GM23338 (cell line): ENCODE data around the gene ALDH5A1. TPM values are rescaled to one million over a fixed set of nuclear protein-coding genes. Genes with fewer than 3 reads are reported as not detected.

Experiments used
- ATAC-seq: fragments of 200-7000 bp; cut with Tn5 transposase; 3 replicates; pipeline ENCODE4 v1.9.1; 2020
- DNase-seq: peaks from one replicate; pipeline ENCODE4 v3.0.0-alpha.2; 2015; ENCODE audit warnings: low spot score
- H2AFZ ChIP-seq: fragments of 200-600 bp; sonication (generic); 2 replicates; pipeline ENCODE4 v1.8.0; 2016; ENCODE audit warnings: antibody characterized with exemption, mild to moderate bottlenecking, moderate library complexity
- H3F3A ChIP-seq: fragments of 200-600 bp; sonication (generic); replicated peaks from 2 replicates; pipeline ENCODE4 v1.8.0; 2017; ENCODE audit warnings: antibody characterized with exemption, mixed run types, low read depth
- H3K27ac ChIP-seq: fragments of 200-600 bp; sonication (generic); 2 replicates; pipeline ENCODE4 v1.6.1; 2016; ENCODE audit warnings: low read depth
- H3K27me3 ChIP-seq: fragments of 200-600 bp; sonication (generic); 2 replicates; pipeline ENCODE4 v1.8.0; 2016; ENCODE audit warnings: mild to moderate bottlenecking, mixed run types, moderate library complexity; ENCODE audit not compliant: insufficient read depth
- H3K36me3 ChIP-seq: fragments of 200-600 bp; sonication (generic); 2 replicates; pipeline ENCODE4 v1.8.0; 2016; ENCODE audit warnings: mild to moderate bottlenecking; ENCODE audit not compliant: insufficient read depth
- H3K4me1 ChIP-seq: fragments of 200-600 bp; sonication (generic); 2 replicates; pipeline ENCODE4 v1.8.0; 2016; ENCODE audit warnings: mild to moderate bottlenecking, moderate library complexity; ENCODE audit not compliant: insufficient read depth
- H3K4me2 ChIP-seq: fragments of 200-600 bp; sonication (generic); 2 replicates; pipeline ENCODE4 v1.7.1; 2017; ENCODE audit warnings: mixed run types
- H3K4me3 ChIP-seq: fragments of 200-600 bp; sonication (generic); 2 replicates; pipeline ENCODE4 v1.6.1; 2016; ENCODE audit warnings: mixed run types
- H3K79me2 ChIP-seq: fragments of 200-600 bp; sonication (generic); replicated peaks from 2 replicates; pipeline ENCODE4 v1.8.0; 2017; ENCODE audit warnings: mild to moderate bottlenecking; ENCODE audit not compliant: insufficient read depth
- H3K9me2 ChIP-seq: fragments of 200-600 bp; sonication (generic); 2 replicates; pipeline ENCODE4 v1.8.0; 2017; ENCODE audit not compliant: insufficient read depth
- H4K20me1 ChIP-seq: fragments of 200-600 bp; sonication (generic); replicated peaks from 2 replicates; pipeline ENCODE4 v1.8.0; 2017; ENCODE audit warnings: mild to moderate bottlenecking; ENCODE audit not compliant: insufficient read depth
- H3K27ac Mint-ChIP-seq: 2 replicates; pipeline ENCODE4 v1.8.0; 2020; ENCODE audit warnings: inconsistent platforms, mild to moderate bottlenecking, moderate library complexity, mixed read lengths
- H3K27me3 Mint-ChIP-seq: 3 replicates; pipeline ENCODE4 v1.8.0; 2022; ENCODE audit warnings: low read depth, mild to moderate bottlenecking, moderate library complexity, mixed read lengths, inconsistent platforms; ENCODE audit not compliant: insufficient read depth, poor library complexity
- H3K36me3 Mint-ChIP-seq: 3 replicates; pipeline ENCODE4 v1.8.0; 2021; ENCODE audit warnings: low read depth, mild to moderate bottlenecking, inconsistent platforms, moderate library complexity, mixed read lengths
- H3K4me1 Mint-ChIP-seq: 3 replicates; pipeline ENCODE4 v1.8.0; 2020; ENCODE audit warnings: mild to moderate bottlenecking, inconsistent platforms, mixed read lengths
- H3K4me3 Mint-ChIP-seq: 3 replicates; pipeline ENCODE4 v1.8.0; 2021; ENCODE audit warnings: moderate library complexity, mild to moderate bottlenecking, inconsistent platforms, mixed read lengths
- H3K9me3 Mint-ChIP-seq: 3 replicates; pipeline ENCODE4 v1.8.0; 2020; ENCODE audit warnings: moderate library complexity, mild to moderate bottlenecking, inconsistent platforms, mixed read lengths
- EZH2phosphoT487 ChIP-seq: fragments of 200-600 bp; sonication (generic); IDR thresholded peaks from one replicate; pipeline ENCODE4 v1.8.1; 2018; ENCODE audit warnings: antibody characterized with exemption; ENCODE audit not compliant: unreplicated experiment
- JUNB ChIP-seq: IDR thresholded peaks from one replicate; pipeline ENCODE4 v1.6.1; 2016; ENCODE audit warnings: antibody characterized with exemption; ENCODE audit not compliant: unreplicated experiment
- POLR2AphosphoS5 ChIP-seq: IDR thresholded peaks from 2 replicates; pipeline ENCODE4 v1.6.1; 2016; ENCODE audit warnings: antibody characterized with exemption, low read depth
- STAT1 ChIP-seq: IDR thresholded peaks from one replicate; pipeline ENCODE4 v1.6.1; 2016; ENCODE audit warnings: antibody characterized with exemption; ENCODE audit not compliant: unreplicated experiment
- ZNF331 ChIP-seq: fragments of 250-450 bp; sonication (Bioruptor Pico); IDR thresholded peaks from 2 replicates; pipeline ENCODE4 v1.5.0; 2020; ENCODE audit warnings: low read depth, mild to moderate bottlenecking, moderate library complexity
- polyA plus RNA-seq: library from polyadenylated mRNA; unstranded; fragments of >200 nt; fragmentation: Nextera tagmentation; extraction: Ambion mirVana; gene quantifications from 2 replicates; pipeline ENCODE4 v1.2.1, GENCODE V29; 2016
- total RNA-seq: library from RNA; depleted of rRNA; stranded (reverse); fragments of >200 nt; shearing (Covaris generic); gene quantifications from 2 replicates; pipeline ENCODE4 v1.2.3, GENCODE V29; 2014
- TF ChIP-seq, protein P1 (sequence below), 2 experiments: fragments of 200-600 bp in 1 of 2; sonication (generic) in 1 of 2; conservative IDR thresholded peaks; 2 replicates each; pipeline versions ENCODE4 v1.5.1 to v1.6.1; 2016 to 2017; ENCODE audit warnings: antibody characterized with exemption in 2 of 2, low read depth in 2 of 2, mild to moderate bottlenecking in 2 of 2, moderate library complexity in 1 of 2
- TF ChIP-seq, protein P2 (sequence below): IDR thresholded peaks from 2 replicates; pipeline ENCODE4 v1.6.1; 2016; ENCODE audit warnings: antibody characterized with exemption

Gene ALDH5A1
- total and polyA plus RNA-seq, 2 experiments from 2014 or later, result 3.1 to 5.2 TPM

DNA sequence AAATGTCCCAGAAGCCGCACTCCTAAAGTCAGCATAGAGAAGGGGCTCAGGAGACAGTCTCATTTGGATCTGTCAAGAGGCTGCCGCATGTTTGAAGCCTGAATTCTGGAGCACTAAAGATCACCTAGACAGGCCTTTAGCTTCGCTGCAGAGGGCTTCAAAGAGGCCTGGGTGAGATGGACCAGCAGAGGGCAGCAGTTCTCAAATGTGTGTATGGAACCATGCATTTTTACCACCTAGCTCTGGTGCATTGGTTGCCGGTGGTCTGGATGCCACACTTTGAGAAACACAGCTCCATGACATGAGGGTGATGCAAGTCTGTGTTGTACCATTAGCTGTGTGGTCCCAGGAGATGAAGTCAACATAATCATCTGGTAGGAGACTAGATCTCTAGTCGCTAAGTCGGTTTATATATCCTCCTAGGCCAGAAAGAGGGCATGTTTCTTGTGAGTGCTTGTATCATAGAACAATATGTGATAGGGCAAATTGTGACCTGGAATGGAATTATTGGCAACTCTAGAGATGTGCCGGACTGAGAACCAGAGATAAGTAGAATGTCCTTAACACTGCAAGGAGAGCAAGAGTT, 86.4 kb downstream of the ALDH5A1 start:
- TF ChIP-seq, protein P1, sequence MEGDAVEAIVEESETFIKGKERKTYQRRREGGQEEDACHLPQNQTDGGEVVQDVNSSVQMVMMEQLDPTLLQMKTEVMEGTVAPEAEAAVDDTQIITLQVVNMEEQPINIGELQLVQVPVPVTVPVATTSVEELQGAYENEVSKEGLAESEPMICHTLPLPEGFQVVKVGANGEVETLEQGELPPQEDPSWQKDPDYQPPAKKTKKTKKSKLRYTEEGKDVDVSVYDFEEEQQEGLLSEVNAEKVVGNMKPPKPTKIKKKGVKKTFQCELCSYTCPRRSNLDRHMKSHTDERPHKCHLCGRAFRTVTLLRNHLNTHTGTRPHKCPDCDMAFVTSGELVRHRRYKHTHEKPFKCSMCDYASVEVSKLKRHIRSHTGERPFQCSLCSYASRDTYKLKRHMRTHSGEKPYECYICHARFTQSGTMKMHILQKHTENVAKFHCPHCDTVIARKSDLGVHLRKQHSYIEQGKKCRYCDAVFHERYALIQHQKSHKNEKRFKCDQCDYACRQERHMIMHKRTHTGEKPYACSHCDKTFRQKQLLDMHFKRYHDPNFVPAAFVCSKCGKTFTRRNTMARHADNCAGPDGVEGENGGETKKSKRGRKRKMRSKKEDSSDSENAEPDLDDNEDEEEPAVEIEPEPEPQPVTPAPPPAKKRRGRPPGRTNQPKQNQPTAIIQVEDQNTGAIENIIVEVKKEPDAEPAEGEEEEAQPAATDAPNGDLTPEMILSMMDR (conservative IDR thresholded peaks at IDR 0.05; ENCODE audit: low read depth in 2 of 2), result peak; percentile 90 to 93
- no peak for TF ChIP-seq POLR2AphosphoS5
- Mint-ChIP-seq H3K4me1 (peaks cover 19% of the 10 kb centered on the region), H3K4me3 (no peak overlapping the region), H3K27ac (no peak overlapping the region), H3K36me3 (no peaks in the 10 kb centered on the region), H3K27me3 (no peaks in the 10 kb centered on the region), H3K9me3 (no peaks in the 10 kb centered on the region)
- Histone ChIP-seq H4K20me1 (no peaks in the 10 kb centered on the region), H3F3A (no peaks in the 10 kb centered on the region), H2AFZ (no peak overlapping the region), H3K27me3 (no peaks in the 10 kb centered on the region), H3K27ac (no peak overlapping the region), H3K4me3 (no peak overlapping the region), H3K36me3 (no peaks in the 10 kb centered on the region), H3K79me2 (no peaks in the 10 kb centered on the region), H3K4me1 (peaks cover 15% of the 10 kb centered on the region), H3K4me2 (no peak overlapping the region), H3K9me2 (no peaks in the 10 kb centered on the region)
- DNase-seq (peak; percentile 93), ATAC-seq (peak; percentile 94)

DNA sequence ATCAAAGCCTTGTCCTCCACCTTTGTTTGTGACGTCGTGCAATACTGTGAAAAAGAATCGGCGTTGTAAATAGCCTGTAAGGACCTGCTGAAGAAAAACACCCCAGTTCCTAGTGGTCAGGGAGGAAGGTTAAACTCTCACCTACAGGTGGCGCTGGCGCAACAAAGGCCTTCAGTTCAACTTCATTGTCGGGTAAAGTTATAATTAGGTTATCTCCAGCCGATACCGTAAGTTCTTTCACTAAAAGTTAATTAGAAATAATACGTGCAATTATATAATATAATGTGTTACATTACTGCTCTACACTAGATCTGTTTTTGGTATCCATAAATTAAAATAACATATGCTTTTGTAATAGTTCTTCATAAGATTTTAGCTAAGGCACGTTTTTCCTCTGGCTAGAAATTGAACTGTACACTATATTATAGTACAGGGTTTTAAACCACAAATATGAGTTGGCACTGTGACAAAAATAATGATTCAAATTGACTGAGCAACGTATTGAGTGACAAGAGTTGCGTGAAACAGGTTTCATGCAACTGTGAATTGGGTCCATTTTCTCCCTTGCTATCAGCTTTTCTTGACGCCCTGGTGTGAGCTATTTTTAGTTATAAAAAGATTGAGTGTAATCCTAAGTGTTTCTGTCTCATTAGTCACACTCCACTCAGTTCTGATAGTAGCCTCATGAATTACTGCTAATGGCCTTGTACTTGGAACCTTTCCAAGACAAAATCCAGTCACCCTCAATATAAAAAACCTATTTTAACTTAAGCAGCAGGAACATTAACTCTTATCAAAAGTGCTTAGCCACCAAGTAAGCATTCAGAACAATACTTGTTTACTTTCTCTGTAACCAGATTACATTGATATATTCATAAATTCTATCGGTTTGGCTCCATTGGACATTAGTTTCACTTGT, 89.0 kb downstream of the ALDH5A1 start:
- Mint-ChIP-seq H3K4me1 (peaks cover 29% of the 10 kb centered on the region), H3K27ac (0 out of 2 replicates have a peak overlapping the region, but pooled peaks have one; percentile 35), H3K4me3 (no peak overlapping the region), H3K36me3 (no peaks in the 10 kb centered on the region; the same call in 2 of the 3 replicates), H3K9me3 (no peaks in the 10 kb centered on the region), H3K27me3 (peaks cover 6% of the 10 kb centered on the region)
- Histone ChIP-seq H3K4me2 (no peak overlapping the region), H3F3A (no peaks in the 10 kb centered on the region), H3K9me2 (no peaks in the 10 kb centered on the region), H3K36me3 (no peaks in the 10 kb centered on the region), H3K27me3 (no peaks in the 10 kb centered on the region), H3K4me1 (peaks cover 20% of the 10 kb centered on the region), H3K27ac (no peak overlapping the region), H4K20me1 (no peaks in the 10 kb centered on the region), H3K4me3 (no peak overlapping the region), H2AFZ (no peak overlapping the region), H3K79me2 (no peaks in the 10 kb centered on the region)
- ATAC-seq (peak; percentile 81), DNase-seq (peak; percentile 94)
- TF ChIP-seq, protein P2, sequence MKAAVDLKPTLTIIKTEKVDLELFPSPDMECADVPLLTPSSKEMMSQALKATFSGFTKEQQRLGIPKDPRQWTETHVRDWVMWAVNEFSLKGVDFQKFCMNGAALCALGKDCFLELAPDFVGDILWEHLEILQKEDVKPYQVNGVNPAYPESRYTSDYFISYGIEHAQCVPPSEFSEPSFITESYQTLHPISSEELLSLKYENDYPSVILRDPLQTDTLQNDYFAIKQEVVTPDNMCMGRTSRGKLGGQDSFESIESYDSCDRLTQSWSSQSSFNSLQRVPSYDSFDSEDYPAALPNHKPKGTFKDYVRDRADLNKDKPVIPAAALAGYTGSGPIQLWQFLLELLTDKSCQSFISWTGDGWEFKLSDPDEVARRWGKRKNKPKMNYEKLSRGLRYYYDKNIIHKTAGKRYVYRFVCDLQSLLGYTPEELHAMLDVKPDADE, result no peak
- TF ChIP-seq EZH2phosphoT487 (no peak), ZNF331 (CRISPR knock-in tag) (no peak), JUNB (no peak), STAT1 (no peak)
- TF ChIP-seq, protein P1 (conservative IDR thresholded peaks at IDR 0.05; ENCODE audit: low read depth in 2 of 2), result peak; percentile 92 to 93
